ENCODE measurements around the gene CCDC88C. TPM values are rescaled to one million over a fixed set of nuclear protein-coding genes. Genes with fewer than 3 reads are reported as not detected.

The CCDC88C gene
- total RNA-seq, 1 experiment from 2014 or later = 57.9 TPM

DNA sequence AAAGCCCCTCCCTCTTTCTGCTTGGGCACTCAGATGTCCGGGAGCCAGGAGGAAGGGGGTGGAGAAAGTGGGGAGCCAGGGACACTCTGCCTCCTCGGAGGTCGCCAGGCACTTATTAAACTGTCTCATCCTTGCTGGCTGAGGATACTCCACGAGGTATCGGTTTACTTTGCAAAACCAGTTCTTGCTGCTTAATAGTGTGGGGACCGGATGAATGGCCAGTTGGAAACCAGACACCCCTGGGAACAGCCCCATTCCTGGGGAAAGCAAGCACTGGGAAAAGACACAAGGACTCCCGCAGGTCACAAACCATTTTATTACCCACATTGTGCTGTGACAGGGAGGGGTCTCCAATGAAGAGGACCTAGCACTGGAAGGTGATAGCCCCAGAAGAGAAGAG lies 34.2 kb downstream of the CCDC88C start:
- Histone ChIP-seq H3K36me3 (ENCODE audit: insufficient read depth, low read length) (peaks cover 10% of the 10 kb centered on the region), H4K20me1 (ENCODE audit: insufficient read depth, low read depth, low read length) (peaks cover 93% of the 10 kb centered on the region), H3K27ac (ENCODE audit: low read length) (no peak overlapping the region), H3K79me2 (ENCODE audit: low read length) (peaks cover 60% of the 10 kb centered on the region), H3K27me3 (ENCODE audit: low read length) (no peaks in the 10 kb centered on the region), H3K9me2 (replicated peaks; ENCODE audit: insufficient read depth, low read length) (no peaks in the 10 kb centered on the region), H3K4me1 (ENCODE audit: low read length) (peaks cover 45% of the 10 kb centered on the region), H2AFZ (ENCODE audit: low read length) (no peak overlapping the region), H3K9me3 (ENCODE audit: low read length) (no peaks in the 10 kb centered on the region), H3K4me3 (ENCODE audit: low read length) (no peak overlapping the region), H3K9ac (ENCODE audit: low read length) (no peak overlapping the region), H3K4me2 (ENCODE audit: low read depth, low read length, poor library complexity, severe bottlenecking) (no peak overlapping the region)
- no peak for DNase-seq

DNA sequence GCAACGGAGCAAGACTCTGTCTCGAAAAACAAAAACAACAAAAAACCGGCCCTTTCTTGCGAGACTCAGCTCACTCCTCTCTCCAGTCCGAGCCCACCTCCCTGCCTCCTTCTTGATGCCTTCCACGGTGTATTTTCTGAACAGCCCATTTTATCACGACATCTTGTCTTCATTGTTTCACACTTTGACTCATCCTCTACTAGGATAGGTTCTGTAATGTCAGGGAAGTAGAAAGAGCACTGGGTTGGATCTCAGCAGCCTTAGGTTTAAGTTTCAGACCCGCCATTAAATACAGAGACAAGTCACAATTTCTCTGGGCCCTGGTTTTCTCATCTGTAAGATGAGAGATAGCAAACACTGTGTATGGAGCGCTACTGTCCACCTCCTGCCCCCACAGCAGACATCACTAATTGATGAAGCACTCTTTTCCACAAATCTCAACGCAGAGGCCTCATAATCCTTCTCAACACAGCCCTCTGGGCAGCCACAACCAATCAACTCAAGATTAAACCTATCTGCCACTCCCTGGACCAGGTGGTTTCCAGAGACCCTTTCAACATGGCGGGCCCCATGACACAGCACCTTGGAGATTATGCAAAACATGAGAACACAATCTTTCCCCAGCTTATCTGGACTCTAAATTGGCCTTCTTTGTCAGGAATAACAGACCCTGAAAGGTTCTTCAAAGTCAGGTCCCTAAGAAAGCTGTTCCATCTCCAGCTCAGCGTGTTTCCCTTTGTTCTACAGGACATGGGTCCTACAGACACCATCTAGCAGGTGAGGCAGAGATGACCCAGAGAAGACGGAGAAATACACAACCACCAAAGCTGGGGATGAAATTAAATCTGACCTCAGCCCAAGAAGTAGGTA lies 35.6 kb downstream of the CCDC88C start:
- H3K4me3 ChIP-seq (ENCODE audit: low read length) = no peak overlapping the region
- H3K27me3 ChIP-seq (ENCODE audit: low read length) = no peaks in the 10 kb centered on the region
- no peaks in the 10 kb centered on the region for H3K9me2 ChIP-seq (replicated peaks; ENCODE audit: insufficient read depth, low read length)
- peaks cover 51% of the 10 kb centered on the region for H3K79me2 ChIP-seq (ENCODE audit: low read length)
- H3K9ac ChIP-seq (ENCODE audit: low read length) = no peak overlapping the region
- no peak for DNase-seq
- peaks cover 59% of the 10 kb centered on the region for H3K4me1 ChIP-seq (ENCODE audit: low read length)
- no peak overlapping the region for H3K27ac ChIP-seq (ENCODE audit: low read length)
- no peak overlapping the region for H2AFZ ChIP-seq (ENCODE audit: low read length)
- H3K9me3 ChIP-seq (ENCODE audit: low read length) = no peaks in the 10 kb centered on the region
- H4K20me1 ChIP-seq (ENCODE audit: insufficient read depth, low read depth, low read length) = peaks cover 93% of the 10 kb centered on the region
- H3K4me2 ChIP-seq (ENCODE audit: low read depth, low read length, poor library complexity, severe bottlenecking) = no peak overlapping the region
- H3K36me3 ChIP-seq (ENCODE audit: insufficient read depth, low read length) = peaks cover 10% of the 10 kb centered on the region

- peaks cover 71% of the 10 kb centered on the region for H3K4me1 ChIP-seq (ENCODE audit: low read length)
- H3K9ac ChIP-seq (ENCODE audit: low read length) = no peak overlapping the region
- H3K36me3 ChIP-seq (ENCODE audit: insufficient read depth, low read length) = peaks cover 10% of the 10 kb centered on the region
- no peaks in the 10 kb centered on the region for H3K9me2 ChIP-seq (replicated peaks; ENCODE audit: insufficient read depth, low read length)
- H3K79me2 ChIP-seq (ENCODE audit: low read length) = peaks cover 43% of the 10 kb centered on the region
- no peak overlapping the region for H3K27ac ChIP-seq (ENCODE audit: low read length)
- no peak overlapping the region for H3K4me3 ChIP-seq (ENCODE audit: low read length)
- H3K9me3 ChIP-seq (ENCODE audit: low read length) = no peaks in the 10 kb centered on the region
- H3K4me2 ChIP-seq (ENCODE audit: low read depth, low read length, poor library complexity, severe bottlenecking) = no peak overlapping the region
- peaks cover 95% of the 10 kb centered on the region for H4K20me1 ChIP-seq (ENCODE audit: insufficient read depth, low read depth, low read length)
- DNase-seq = no peak
- no peak overlapping the region for H2AFZ ChIP-seq (ENCODE audit: low read length)
- H3K27me3 ChIP-seq (ENCODE audit: low read length) = no peaks in the 10 kb centered on the region
Measured at GRCh38 chr14:91380610-91381371, 36.8 kb downstream of the CCDC88C start.

GRCh38 chr14:91380123-91380522 lies 37.5 kb downstream of the CCDC88C start:
- H2AFZ ChIP-seq (ENCODE audit: low read length) = no peak overlapping the region
- DNase-seq = no peak
- H3K4me3 ChIP-seq (ENCODE audit: low read length) = no peak overlapping the region
- peaks cover 10% of the 10 kb centered on the region for H3K36me3 ChIP-seq (ENCODE audit: insufficient read depth, low read length)
- no peak overlapping the region for H3K4me2 ChIP-seq (ENCODE audit: low read depth, low read length, poor library complexity, severe bottlenecking)
- no peaks in the 10 kb centered on the region for H3K9me3 ChIP-seq (ENCODE audit: low read length)
- no peaks in the 10 kb centered on the region for H3K9me2 ChIP-seq (replicated peaks; ENCODE audit: insufficient read depth, low read length)
- H3K9ac ChIP-seq (ENCODE audit: low read length) = no peak overlapping the region
- H4K20me1 ChIP-seq (ENCODE audit: insufficient read depth, low read depth, low read length) = peaks cover 96% of the 10 kb centered on the region
- peaks cover 77% of the 10 kb centered on the region for H3K4me1 ChIP-seq (ENCODE audit: low read length)
- H3K79me2 ChIP-seq (ENCODE audit: low read length) = peaks cover 39% of the 10 kb centered on the region
- H3K27me3 ChIP-seq (ENCODE audit: low read length) = no peaks in the 10 kb centered on the region
- H3K27ac ChIP-seq (ENCODE audit: low read length) = no peak overlapping the region

- no peak overlapping the region for H2AFZ ChIP-seq (ENCODE audit: low read length)
- H3K27ac ChIP-seq (ENCODE audit: low read length) = no peak overlapping the region
- H3K9me3 ChIP-seq (ENCODE audit: low read length) = no peaks in the 10 kb centered on the region
- no peaks in the 10 kb centered on the region; the same call in 1 of the 2 replicates for H3K27me3 ChIP-seq (ENCODE audit: low read length)
- DNase-seq = no peak
- no peak overlapping the region for H3K9ac ChIP-seq (ENCODE audit: low read length)
- peaks cover 96% of the 10 kb centered on the region for H4K20me1 ChIP-seq (ENCODE audit: insufficient read depth, low read depth, low read length)
- H3K79me2 ChIP-seq (ENCODE audit: low read length) = peaks cover 42% of the 10 kb centered on the region
- peaks cover 83% of the 10 kb centered on the region for H3K4me1 ChIP-seq (ENCODE audit: low read length)
- no peak overlapping the region for H3K4me2 ChIP-seq (ENCODE audit: low read depth, low read length, poor library complexity, severe bottlenecking)
- H3K36me3 ChIP-seq (ENCODE audit: insufficient read depth, low read length) = peaks cover 10% of the 10 kb centered on the region
- no peaks in the 10 kb centered on the region for H3K9me2 ChIP-seq (replicated peaks; ENCODE audit: insufficient read depth, low read length)
- H3K4me3 ChIP-seq (ENCODE audit: low read length) = no peak overlapping the region
Measured at GRCh38 chr14:91379579-91379932, 38.1 kb downstream of the CCDC88C start.

- no peaks in the 10 kb centered on the region; the same call in 1 of the 2 replicates for H3K27me3 ChIP-seq (ENCODE audit: low read length)
- H4K20me1 ChIP-seq (ENCODE audit: insufficient read depth, low read depth, low read length) = peaks cover 97% of the 10 kb centered on the region
- no peaks in the 10 kb centered on the region for H3K9me2 ChIP-seq (replicated peaks; ENCODE audit: insufficient read depth, low read length)
- no peak overlapping the region for H3K9ac ChIP-seq (ENCODE audit: low read length)
- H3K4me1 ChIP-seq (ENCODE audit: low read length) = peaks cover 88% of the 10 kb centered on the region
- H3K79me2 ChIP-seq (ENCODE audit: low read length) = peaks cover 42% of the 10 kb centered on the region
- no peak overlapping the region for H3K4me3 ChIP-seq (ENCODE audit: low read length)
- H3K9me3 ChIP-seq (ENCODE audit: low read length) = no peaks in the 10 kb centered on the region
- peaks cover 10% of the 10 kb centered on the region for H3K36me3 ChIP-seq (ENCODE audit: insufficient read depth, low read length)
- H3K4me2 ChIP-seq (ENCODE audit: low read depth, low read length, poor library complexity, severe bottlenecking) = no peak overlapping the region
- no peak overlapping the region for H3K27ac ChIP-seq (ENCODE audit: low read length)
- DNase-seq = no peak
- no peak overlapping the region for H2AFZ ChIP-seq (ENCODE audit: low read length)
Measured at GRCh38 chr14:91378930-91379578, 38.6 kb downstream of the CCDC88C start.

GRCh38 chr14:91377700-91378652 lies 39.6 kb downstream of the CCDC88C start:
- Histone ChIP-seq H3K4me3 (ENCODE audit: low read length) (no peak overlapping the region), H4K20me1 (ENCODE audit: insufficient read depth, low read depth, low read length) (peaks cover 98% of the 10 kb centered on the region), H3K4me1 (ENCODE audit: low read length) (peaks cover 90% of the 10 kb centered on the region), H2AFZ (ENCODE audit: low read length) (no peak overlapping the region), H3K27me3 (ENCODE audit: low read length) (no peaks in the 10 kb centered on the region; the same call in 1 of the 2 replicates), H3K9ac (ENCODE audit: low read length) (no peak overlapping the region), H3K27ac (ENCODE audit: low read length) (no peak overlapping the region), H3K9me2 (replicated peaks; ENCODE audit: insufficient read depth, low read length) (no peaks in the 10 kb centered on the region), H3K4me2 (ENCODE audit: low read depth, low read length, poor library complexity, severe bottlenecking) (no peak overlapping the region), H3K36me3 (ENCODE audit: insufficient read depth, low read length) (peaks cover 10% of the 10 kb centered on the region), H3K79me2 (ENCODE audit: low read length) (peaks cover 33% of the 10 kb centered on the region), H3K9me3 (ENCODE audit: low read length) (no peaks in the 10 kb centered on the region)
- DNase-seq = no peak

Data from Karpas-422 (cell line).